ENCODE measurements around the gene SPIN1.

SPIN1 gene

GRCh38 chr9:88446728-88447127, 58.5 kb downstream of the SPIN1 start:
- Histone ChIP-seq H3K9ac (ENCODE audit: low read length in 5 of 5) (no peak overlapping the region), H3K9me3 (ENCODE audit: control insufficient read depth in 5 of 5, low read length in 5 of 5) (no peaks in the 10 kb centered on the region), H3K4me3 (ENCODE audit: low read depth in 1 of 5, low read length in 5 of 5) (no peak overlapping the region), H3K27me3 (ENCODE audit: control insufficient read depth in 5 of 5, insufficient read depth in 4 of 5, low read length in 5 of 5) (no peaks in the 10 kb centered on the region), H3K4me1 (ENCODE audit: control insufficient read depth in 5 of 5, insufficient read depth in 5 of 5, low read length in 5 of 5) (no peaks in the 10 kb centered on the region), H3K36me3 (ENCODE audit: control insufficient read depth in 5 of 5, insufficient read depth in 5 of 5, low read length in 5 of 5) (peaks cover 6 to 18% (median 15%) of the 10 kb centered on the region in 5 donors), H3K27ac (ENCODE audit: low read depth, low read length) (no peak overlapping the region)

DNA sequence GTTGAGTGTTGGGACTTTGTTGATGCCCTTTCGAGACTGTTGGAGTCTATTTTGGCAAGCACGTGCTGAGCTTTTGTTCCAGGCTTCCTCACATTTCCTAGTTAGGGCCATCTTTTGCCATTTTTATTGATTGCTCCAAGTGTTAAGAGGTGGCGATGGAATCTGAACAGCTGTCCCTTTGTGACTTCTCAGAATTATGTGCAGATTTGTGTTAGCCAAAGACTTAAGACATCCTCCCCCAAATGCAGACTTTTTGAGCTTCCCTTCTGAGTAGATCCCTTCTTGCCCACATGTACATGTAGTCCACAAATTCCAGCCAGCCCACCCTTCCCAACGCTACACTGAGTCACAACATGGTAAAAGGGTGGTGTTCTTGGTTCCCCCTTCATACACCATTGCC, 59.2 kb downstream of the SPIN1 start:
- H3K27ac ChIP-seq (ENCODE audit: low read depth, low read length) = no peak overlapping the region

GRCh38 chr9:88451160-88451559, 62.9 kb downstream of the SPIN1 start:
- H3K4me3 ChIP-seq (ENCODE audit: low read depth in 1 of 5, low read length in 5 of 5) = no peak overlapping the region
- no peaks in the 10 kb centered on the region for H3K27me3 ChIP-seq (ENCODE audit: control insufficient read depth in 5 of 5, insufficient read depth in 4 of 5, low read length in 5 of 5)
- no peak overlapping the region for H3K27ac ChIP-seq (ENCODE audit: low read depth, low read length)
- H3K9ac ChIP-seq (ENCODE audit: low read length in 5 of 5) = no peak overlapping the region
- no peaks in the 10 kb centered on the region for H3K4me1 ChIP-seq (ENCODE audit: control insufficient read depth in 5 of 5, insufficient read depth in 5 of 5, low read length in 5 of 5)
- peaks cover 13 to 33% (median 22%) of the 10 kb centered on the region in 5 donors for H3K36me3 ChIP-seq (ENCODE audit: control insufficient read depth in 5 of 5, insufficient read depth in 5 of 5, low read length in 5 of 5)
- H3K9me3 ChIP-seq (ENCODE audit: control insufficient read depth in 5 of 5, low read length in 5 of 5) = no peaks in the 10 kb centered on the region

More for the DNA sequence above, 59.2 kb downstream of the SPIN1 start:
- Histone ChIP-seq H3K9ac (ENCODE audit: low read length in 5 of 5) (no peak overlapping the region), H3K9me3 (ENCODE audit: control insufficient read depth in 5 of 5, low read length in 5 of 5) (no peaks in the 10 kb centered on the region), H3K4me3 (ENCODE audit: low read depth in 1 of 5, low read length in 5 of 5) (no peak overlapping the region), H3K4me1 (ENCODE audit: control insufficient read depth in 5 of 5, insufficient read depth in 5 of 5, low read length in 5 of 5) (no peaks in the 10 kb centered on the region), H3K27me3 (ENCODE audit: control insufficient read depth in 5 of 5, insufficient read depth in 4 of 5, low read length in 5 of 5) (no peaks in the 10 kb centered on the region), H3K36me3 (ENCODE audit: control insufficient read depth in 5 of 5, insufficient read depth in 5 of 5, low read length in 5 of 5) (peaks cover 9 to 23% (median 20%) of the 10 kb centered on the region in 5 donors)

DNA sequence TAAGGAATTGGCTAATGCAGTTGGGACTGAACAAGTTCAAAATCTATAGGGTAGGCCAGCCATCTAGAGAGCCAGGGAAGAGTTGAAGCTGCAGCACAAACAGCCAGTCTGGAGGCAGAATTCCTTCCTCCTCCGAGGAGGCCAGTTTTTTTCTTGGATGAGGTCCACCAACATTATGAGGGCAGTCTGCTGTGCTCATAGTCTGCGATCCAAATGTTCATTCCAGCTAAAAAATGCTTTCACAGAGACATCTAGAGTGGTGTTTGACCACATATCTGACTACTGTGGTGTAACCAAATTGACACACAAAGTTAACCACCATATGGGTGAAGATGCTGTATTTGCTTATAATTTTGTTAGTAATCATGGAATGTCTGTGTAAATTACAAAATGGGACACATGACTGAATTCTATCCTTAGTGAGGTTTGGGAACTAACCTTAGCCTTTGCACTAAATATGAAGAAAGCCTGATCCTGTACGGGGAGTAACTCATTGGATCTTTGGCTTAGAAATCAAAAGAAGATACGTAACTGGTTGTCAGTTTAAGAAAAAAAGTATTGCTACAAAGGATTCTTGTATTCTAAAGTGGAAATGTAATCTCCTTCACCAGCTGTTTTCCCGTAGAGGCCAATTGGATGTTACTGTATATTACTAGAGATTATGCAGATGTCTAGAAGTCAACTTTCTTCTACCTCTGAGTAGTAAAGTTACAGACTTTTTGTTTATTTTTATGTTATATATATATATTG, 70.6 kb downstream of the SPIN1 start:
- Histone ChIP-seq H3K27me3 (ENCODE audit: control insufficient read depth in 5 of 5, insufficient read depth in 4 of 5, low read length in 5 of 5) (no peaks in the 10 kb centered on the region), H3K27ac (ENCODE audit: low read depth, low read length) (no peak overlapping the region), H3K9me3 (ENCODE audit: control insufficient read depth in 5 of 5, low read length in 5 of 5) (no peaks in the 10 kb centered on the region), H3K36me3 (ENCODE audit: control insufficient read depth in 5 of 5, insufficient read depth in 5 of 5, low read length in 5 of 5) (peaks cover 6 to 18% (median 8%) of the 10 kb centered on the region in 5 donors), H3K4me3 (ENCODE audit: low read depth in 1 of 5, low read length in 5 of 5) (no peak overlapping the region), H3K9ac (ENCODE audit: low read length in 5 of 5) (peak overlapping the region in 1 of 5 donors; percentile 22), H3K4me1 (ENCODE audit: control insufficient read depth in 5 of 5, insufficient read depth in 5 of 5, low read length in 5 of 5) (peaks cover 0 to 16% (median 7%) of the 10 kb centered on the region in 5 donors)

- Histone ChIP-seq H3K27ac (ENCODE audit: low read depth, low read length) (no peak overlapping the region), H3K27me3 (ENCODE audit: control insufficient read depth in 5 of 5, insufficient read depth in 4 of 5, low read length in 5 of 5) (no peaks in the 10 kb centered on the region), H3K4me1 (ENCODE audit: control insufficient read depth in 5 of 5, insufficient read depth in 5 of 5, low read length in 5 of 5) (peaks cover 0 to 16% (median 7%) of the 10 kb centered on the region in 5 donors), H3K4me3 (ENCODE audit: low read depth in 1 of 5, low read length in 5 of 5) (no peak overlapping the region), H3K9me3 (ENCODE audit: control insufficient read depth in 5 of 5, low read length in 5 of 5) (no peaks in the 10 kb centered on the region), H3K9ac (ENCODE audit: low read length in 5 of 5) (peak overlapping the region in 1 of 5 donors; percentile 41), H3K36me3 (ENCODE audit: control insufficient read depth in 5 of 5, insufficient read depth in 5 of 5, low read length in 5 of 5) (peaks cover 6 to 18% (median 8%) of the 10 kb centered on the region in 5 donors)
Measured at GRCh38 chr9:88460587-88461332, 72.5 kb downstream of the SPIN1 start.

DNA sequence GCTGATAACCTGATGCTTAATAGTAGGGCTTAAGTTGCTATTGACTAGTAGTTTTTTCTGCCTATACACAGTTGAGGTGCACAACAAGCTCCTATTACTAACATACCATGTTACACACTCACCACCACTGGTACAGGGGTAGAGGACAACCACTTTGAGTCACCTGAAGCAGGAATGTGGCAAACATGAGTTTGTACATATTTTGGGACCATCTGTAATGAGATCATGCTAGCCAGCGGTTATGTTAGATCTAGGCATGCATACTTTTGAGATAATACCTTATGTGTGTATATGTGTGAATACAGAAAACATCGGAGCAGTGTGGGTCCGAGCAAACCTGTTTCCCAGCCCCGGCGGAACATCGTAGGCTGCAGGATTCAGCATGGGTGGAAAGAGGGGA, 73.9 kb downstream of the SPIN1 start:
- H3K4me1 ChIP-seq (ENCODE audit: control insufficient read depth in 5 of 5, insufficient read depth in 5 of 5, low read length in 5 of 5) = peaks cover 0 to 16% (median 7%) of the 10 kb centered on the region in 5 donors
- no peaks in the 10 kb centered on the region for H3K27me3 ChIP-seq (ENCODE audit: control insufficient read depth in 5 of 5, insufficient read depth in 4 of 5, low read length in 5 of 5)
- no peak overlapping the region for H3K9ac ChIP-seq (ENCODE audit: low read length in 5 of 5)
- H3K4me3 ChIP-seq (ENCODE audit: low read depth in 1 of 5, low read length in 5 of 5) = no peak overlapping the region
- H3K36me3 ChIP-seq (ENCODE audit: control insufficient read depth in 5 of 5, insufficient read depth in 5 of 5, low read length in 5 of 5) = peaks cover 3 to 14% (median 6%) of the 10 kb centered on the region in 5 donors
- no peak overlapping the region for H3K27ac ChIP-seq (ENCODE audit: low read depth, low read length)
- H3K9me3 ChIP-seq (ENCODE audit: control insufficient read depth in 5 of 5, low read length in 5 of 5) = no peaks in the 10 kb centered on the region

DNA sequence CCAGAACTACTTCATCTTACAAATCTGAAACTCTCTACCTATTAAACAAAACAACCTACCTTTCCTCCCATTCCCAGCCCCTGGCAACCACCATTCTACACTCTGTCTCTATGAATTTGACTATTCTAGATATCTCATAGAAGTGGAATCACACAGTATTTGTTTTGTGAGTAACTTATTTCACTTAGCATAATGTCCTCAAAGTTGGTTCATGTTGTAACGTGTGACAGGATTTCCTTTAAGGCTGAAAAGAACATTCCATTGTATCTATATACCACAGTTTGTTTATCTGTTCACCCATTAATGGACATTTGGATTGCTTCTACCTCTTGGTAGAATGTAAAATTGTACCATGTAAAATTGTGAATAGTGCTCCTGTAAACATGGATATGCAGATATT, 76.6 kb downstream of the SPIN1 start:
- H3K9me3 ChIP-seq (ENCODE audit: control insufficient read depth in 5 of 5, low read length in 5 of 5) = no peaks in the 10 kb centered on the region
- no peak overlapping the region for H3K27ac ChIP-seq (ENCODE audit: low read depth, low read length)
- peaks cover 10 to 29% (median 21%) of the 10 kb centered on the region in 5 donors for H3K36me3 ChIP-seq (ENCODE audit: control insufficient read depth in 5 of 5, insufficient read depth in 5 of 5, low read length in 5 of 5)
- H3K4me3 ChIP-seq (ENCODE audit: low read depth in 1 of 5, low read length in 5 of 5) = no peak overlapping the region
- no peaks in the 10 kb centered on the region for H3K27me3 ChIP-seq (ENCODE audit: control insufficient read depth in 5 of 5, insufficient read depth in 4 of 5, low read length in 5 of 5)
- H3K9ac ChIP-seq (ENCODE audit: low read length in 5 of 5) = no peak overlapping the region
- H3K4me1 ChIP-seq (ENCODE audit: control insufficient read depth in 5 of 5, insufficient read depth in 5 of 5, low read length in 5 of 5) = peaks cover 0 to 7% (median 3%) of the 10 kb centered on the region in 5 donors

DNA sequence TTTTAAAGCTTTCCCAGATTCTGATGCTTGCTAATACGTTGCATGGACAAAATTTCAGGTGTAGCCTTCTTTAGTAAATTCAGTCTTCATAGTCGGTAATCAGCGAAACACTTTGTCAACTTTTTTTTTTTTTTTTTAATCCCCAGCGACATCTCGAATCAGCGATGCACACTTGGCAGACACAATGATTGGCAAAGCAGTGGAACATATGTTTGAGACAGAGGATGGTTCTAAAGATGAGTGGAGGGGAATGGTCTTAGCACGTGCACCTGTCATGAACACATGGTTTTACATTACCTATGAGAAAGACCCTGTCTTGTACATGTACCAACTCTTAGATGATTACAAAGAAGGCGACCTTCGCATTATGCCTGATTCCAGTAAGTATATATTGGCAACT, 80.0 kb downstream of the SPIN1 start:
- H3K4me1 ChIP-seq (ENCODE audit: control insufficient read depth in 5 of 5, insufficient read depth in 5 of 5, low read length in 5 of 5) = peaks cover 0 to 6% (median 0%) of the 10 kb centered on the region in 5 donors
- H3K27me3 ChIP-seq (ENCODE audit: control insufficient read depth in 5 of 5, insufficient read depth in 4 of 5, low read length in 5 of 5) = no peaks in the 10 kb centered on the region
- H3K9ac ChIP-seq (ENCODE audit: low read length in 5 of 5) = no peak overlapping the region
- H3K36me3 ChIP-seq (ENCODE audit: control insufficient read depth in 5 of 5, insufficient read depth in 5 of 5, low read length in 5 of 5) = peaks cover 9 to 23% (median 19%) of the 10 kb centered on the region in 5 donors
- no peak overlapping the region for H3K27ac ChIP-seq (ENCODE audit: low read depth, low read length)
- H3K9me3 ChIP-seq (ENCODE audit: control insufficient read depth in 5 of 5, low read length in 5 of 5) = no peaks in the 10 kb centered on the region
- no peak overlapping the region for H3K4me3 ChIP-seq (ENCODE audit: low read depth in 1 of 5, low read length in 5 of 5)

- no peaks in the 10 kb centered on the region for H3K27me3 ChIP-seq (ENCODE audit: control insufficient read depth in 5 of 5, insufficient read depth in 4 of 5, low read length in 5 of 5)
- no peak overlapping the region for H3K4me3 ChIP-seq (ENCODE audit: low read depth in 1 of 5, low read length in 5 of 5)
- H3K4me1 ChIP-seq (ENCODE audit: control insufficient read depth in 5 of 5, insufficient read depth in 5 of 5, low read length in 5 of 5) = no peaks in the 10 kb centered on the region
- peaks cover 18 to 25% (median 22%) of the 10 kb centered on the region in 5 donors for H3K36me3 ChIP-seq (ENCODE audit: control insufficient read depth in 5 of 5, insufficient read depth in 5 of 5, low read length in 5 of 5)
- no peak overlapping the region for H3K27ac ChIP-seq (ENCODE audit: low read depth, low read length)
- H3K9me3 ChIP-seq (ENCODE audit: control insufficient read depth in 5 of 5, low read length in 5 of 5) = no peaks in the 10 kb centered on the region
- H3K9ac ChIP-seq (ENCODE audit: low read length in 5 of 5) = no peak overlapping the region
Measured at GRCh38 chr9:88476491-88477271, 88.4 kb downstream of the SPIN1 start.
